ENCODE results near the gene ZNF814.

DNA sequence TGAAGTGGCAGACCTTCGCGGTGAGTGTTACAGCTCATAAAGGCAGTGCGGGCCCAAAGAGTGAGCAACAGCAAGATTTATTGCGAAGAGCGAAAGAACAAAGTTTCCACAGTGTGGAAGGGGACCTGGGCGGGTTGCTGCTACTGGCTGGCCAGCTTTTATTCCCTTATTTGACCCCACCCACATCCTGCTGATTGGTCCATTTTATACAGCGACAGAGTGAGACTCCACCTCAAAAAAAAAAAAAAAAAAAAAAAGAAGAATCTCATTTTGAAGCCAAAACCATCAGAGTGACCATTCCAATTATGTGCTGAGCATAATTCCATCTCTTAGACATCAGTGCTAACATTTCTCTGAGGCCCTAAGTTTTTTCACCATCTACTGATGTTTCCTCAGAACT lies 72.2 kb downstream of the ZNF814 start:
- TF ChIP-seq CTCF (conservative IDR thresholded peaks at IDR 0.05; ENCODE audit: low read depth, low read length) (no peak), EZH2 (IDR thresholded peaks at IDR 0.05; ENCODE audit: borderline replicate concordance, low read depth, low read length, poor library complexity, severe bottlenecking) (no peak)

All from A673 (cell line).